Effector CD8-positive, alpha-beta T cell (primary cell): ENCODE data around the gene COQ2.
A peak's percentile ranks its signal among the peaks of the same experiment; 100 is the strongest.
"Not testable (repeated sequence)": the region's sequence is repeated elsewhere in the genome, so short reads cannot be mapped to it uniquely, and the experiment has no call there.

Experiments
- DNase-seq: peaks from one replicate; lab custom pipeline; 2025; lab: John Stamatoyannopoulos, UW
- total RNA-seq, 4 experiments: gene quantifications; one replicate each; lab custom pipeline; 2026; lab: John Stamatoyannopoulos, UW

The COQ2 gene
- 8.5 to 11.5 (median 10.2) reads per million in 4 experiments for total RNA-seq

DNA sequence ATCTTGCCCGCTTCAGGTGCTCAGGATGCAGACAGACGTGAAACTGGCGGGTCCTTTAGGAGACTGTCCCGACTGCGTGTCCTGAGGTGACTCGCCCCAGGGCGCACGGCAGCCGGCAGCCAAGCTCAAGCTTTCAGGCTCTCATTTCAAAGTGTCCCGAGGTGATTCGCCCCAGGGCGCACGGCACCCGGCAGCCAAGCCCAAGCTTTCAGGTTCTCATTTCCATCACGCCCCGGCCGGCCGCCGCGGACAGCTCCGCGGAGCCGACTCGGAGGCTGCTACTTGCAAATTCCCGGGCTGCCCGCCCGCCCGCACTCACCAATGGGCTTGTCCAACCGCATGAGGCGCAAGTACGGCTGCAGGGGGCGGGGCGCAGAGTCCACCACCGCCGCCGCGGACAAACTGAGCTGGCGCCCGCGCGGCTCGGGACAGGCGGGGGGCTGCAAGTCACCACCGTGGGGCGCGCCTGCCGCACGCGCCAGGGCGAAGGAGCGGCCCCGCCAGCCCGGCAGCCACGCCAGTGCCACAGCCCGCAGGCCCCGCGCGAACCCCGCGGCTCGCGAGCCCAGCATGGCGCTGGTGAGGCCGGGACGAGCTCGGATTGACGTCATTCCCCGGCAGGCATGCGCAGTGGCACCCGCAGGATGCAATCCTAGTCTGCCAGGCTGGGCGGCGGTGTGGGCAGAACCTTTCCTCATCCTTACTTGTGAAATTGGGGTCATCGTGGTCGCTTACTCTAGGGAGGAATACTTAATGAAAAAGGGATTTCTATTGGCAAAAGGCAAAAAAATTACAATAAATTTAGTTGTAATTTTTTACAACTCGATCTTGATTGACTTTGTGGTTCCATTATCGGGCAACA lies at the start of gene COQ2:
TSS of gene COQ2 (minus strand) at position 606 of the 862 bp plus-strand sequence. CDS start at position 572, 34 bp downstream.
- peak; percentile 91 for DNase-seq

DNA sequence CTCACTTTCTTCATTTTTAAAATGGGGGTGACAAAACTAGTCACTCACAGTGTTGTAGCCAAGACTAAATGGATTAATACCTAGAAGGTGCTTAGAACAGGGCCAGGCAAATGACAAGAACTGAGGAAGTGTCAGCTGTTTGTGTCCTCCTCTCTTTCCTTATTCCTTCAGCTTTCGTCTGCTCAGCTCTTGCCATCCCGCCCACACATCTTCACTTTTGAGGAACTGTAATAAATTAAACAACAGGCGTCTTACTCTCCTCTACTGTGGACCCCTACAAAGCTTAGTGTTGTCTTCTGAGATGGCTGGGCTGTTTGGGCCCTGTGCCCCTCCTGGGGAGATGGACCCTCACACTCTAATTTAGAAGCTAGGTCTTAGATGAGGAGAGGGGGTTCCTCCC lies 47.4 kb upstream of the COQ2 start:
- no peak for DNase-seq

DNA sequence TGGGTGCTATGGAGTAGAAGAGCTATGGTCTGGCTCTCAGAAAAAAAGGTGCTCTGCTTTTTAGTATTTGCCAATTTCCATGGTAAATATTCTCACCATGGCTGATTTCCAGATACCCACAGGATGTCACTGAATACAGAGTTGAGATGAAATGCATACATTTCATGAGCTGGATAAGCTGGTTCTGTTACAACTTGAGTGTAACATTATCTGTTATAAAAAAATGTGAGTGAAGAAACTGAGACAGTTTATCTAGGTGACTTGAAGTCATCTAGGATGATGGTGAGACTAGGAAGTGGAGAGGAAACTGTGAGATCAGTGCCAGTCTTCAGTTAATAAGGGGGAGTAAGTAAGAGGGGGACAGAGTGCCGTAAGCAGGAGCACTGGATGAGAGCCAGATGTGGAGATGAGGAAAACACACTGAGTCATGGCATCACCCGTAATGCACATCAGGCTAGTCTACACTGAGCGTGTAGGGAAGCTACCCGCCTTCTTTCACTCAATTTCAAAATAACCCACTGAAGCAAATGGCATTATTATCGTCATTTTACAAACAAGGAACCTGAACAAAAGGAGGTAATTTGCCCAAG lies 45.0 kb upstream of the COQ2 start:
- no peak for DNase-seq

DNA sequence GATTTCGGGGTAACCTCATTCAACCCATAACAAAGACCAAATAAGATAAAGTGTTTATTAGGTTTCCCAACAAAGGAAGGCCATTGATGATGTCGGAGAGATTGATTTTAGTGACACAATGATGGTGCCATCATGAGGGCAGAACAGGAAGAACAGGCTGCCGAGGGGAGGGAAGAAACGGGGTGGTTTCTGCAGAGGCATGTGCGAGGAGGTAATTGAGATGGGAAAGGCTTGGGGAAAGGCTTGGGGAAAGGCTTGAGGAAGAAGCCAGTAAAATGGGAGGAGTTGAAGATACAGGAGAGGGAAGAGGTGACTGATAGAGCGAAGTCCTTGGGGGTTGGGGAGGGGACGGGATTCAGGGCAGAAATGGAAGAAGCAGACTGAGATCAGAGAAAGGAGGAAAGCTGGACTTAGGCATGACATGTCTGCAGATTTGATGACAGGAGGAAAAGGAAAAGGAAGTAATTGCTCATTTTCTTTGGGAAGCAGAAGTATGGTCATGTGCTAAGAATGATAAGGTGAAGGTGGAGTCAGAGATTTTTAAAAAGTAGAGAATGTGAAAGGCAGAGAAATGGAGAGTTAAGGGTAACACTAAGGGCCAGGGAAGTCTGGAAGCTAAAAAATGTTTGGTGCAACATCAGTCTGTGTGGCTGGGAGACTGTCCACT lies 44.1 kb upstream of the COQ2 start:
- DNase-seq, result no peak

GRCh38 chr4:83326546-83326945 lies 41.9 kb upstream of the COQ2 start:
- DNase-seq, result no peak

- DNase-seq, result not testable (repeated sequence)
Observed at GRCh38 chr4:83325306-83325705, 40.7 kb upstream of the COQ2 start.

- DNase-seq, result no peak
Observed at GRCh38 chr4:83323136-83323535, 38.5 kb upstream of the COQ2 start.

GRCh38 chr4:83320548-83320947 lies 36.0 kb upstream of the COQ2 start:
- no peak for DNase-seq

DNA sequence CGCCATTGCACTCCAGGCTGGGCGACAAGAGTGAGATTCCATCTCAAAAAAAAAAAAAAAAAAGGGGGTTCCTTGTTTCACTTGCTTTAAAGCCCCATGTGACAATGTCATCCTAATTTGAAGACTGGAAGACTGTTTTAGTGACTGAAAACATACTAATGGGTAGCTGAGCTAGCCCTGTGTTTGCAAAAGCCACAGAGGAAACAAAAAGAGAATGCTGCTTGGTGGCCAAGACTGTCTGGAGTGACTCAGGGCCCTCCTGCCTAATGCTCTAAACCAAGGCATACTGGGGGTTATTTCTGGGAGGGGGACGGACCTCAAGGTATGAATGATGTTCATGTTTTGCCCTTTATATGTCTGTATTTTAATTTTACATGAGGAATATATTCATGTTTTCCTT lies 34.1 kb upstream of the COQ2 start:
- no peak for DNase-seq

GRCh38 chr4:83317671-83318070 lies 33.1 kb upstream of the COQ2 start:
- DNase-seq, result no peak

DNA sequence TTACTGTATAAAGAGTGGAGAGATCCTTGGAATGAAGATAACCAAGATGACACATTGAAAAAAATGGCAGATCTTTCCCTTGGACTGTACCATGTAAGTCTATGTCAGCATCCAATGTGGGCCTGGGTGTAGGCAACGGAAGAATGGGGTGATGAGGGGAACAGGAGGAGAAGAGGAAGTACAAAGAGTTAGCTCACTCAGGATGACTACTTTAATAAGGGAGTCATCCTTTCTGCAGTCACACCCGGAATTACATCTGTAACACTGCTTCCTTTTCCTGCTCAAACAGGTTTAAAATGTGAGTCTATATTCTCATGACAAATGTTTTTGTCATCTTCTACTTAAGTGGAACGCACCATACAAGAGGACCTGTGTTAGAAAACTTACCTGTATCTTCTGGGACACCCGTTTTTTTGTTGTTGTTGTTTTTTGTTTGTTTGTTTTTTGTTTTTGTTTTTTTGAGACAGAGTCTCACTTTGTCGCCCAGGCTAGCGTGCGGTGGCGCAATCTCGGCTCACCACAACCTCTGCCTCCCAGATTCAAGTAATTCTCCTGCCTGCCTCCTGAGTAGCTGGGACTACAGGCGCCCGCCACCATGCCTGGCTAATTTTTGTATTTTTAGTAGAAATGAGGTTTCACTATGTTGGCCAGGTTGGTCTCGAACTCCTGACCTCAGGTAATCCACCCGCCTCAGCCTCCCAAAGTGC lies 32.0 kb upstream of the COQ2 start:
- no peak for DNase-seq

DNA sequence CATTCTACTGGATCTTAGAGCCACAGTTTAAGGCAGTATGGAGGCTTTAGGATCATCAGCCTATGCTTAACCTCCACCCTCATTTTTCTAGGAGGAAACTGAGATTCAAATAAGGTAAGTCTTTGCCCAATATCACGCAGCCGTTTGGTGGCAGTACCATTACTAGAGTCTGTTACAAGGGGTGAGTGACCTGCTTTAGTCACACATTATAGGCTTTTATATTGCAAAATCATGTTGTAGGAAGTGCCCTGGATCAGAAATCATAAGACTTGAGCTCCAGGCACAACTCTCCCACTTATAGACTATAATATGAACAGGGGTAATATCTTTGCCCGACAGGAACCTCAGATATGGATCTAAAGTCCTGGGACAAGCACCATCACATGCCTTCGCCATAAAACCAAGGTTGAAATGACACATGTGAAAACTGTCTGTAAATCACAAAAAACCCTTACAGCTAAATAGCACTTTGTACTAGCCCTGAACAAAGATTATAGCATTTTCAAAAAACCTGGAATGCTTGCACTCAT lies 30.8 kb upstream of the COQ2 start:
- no peak for DNase-seq

GRCh38 chr4:83308672-83309071 lies 24.1 kb upstream of the COQ2 start:
- no peak for DNase-seq

GRCh38 chr4:83307920-83308319 lies 23.3 kb upstream of the COQ2 start:
- no peak for DNase-seq

DNA sequence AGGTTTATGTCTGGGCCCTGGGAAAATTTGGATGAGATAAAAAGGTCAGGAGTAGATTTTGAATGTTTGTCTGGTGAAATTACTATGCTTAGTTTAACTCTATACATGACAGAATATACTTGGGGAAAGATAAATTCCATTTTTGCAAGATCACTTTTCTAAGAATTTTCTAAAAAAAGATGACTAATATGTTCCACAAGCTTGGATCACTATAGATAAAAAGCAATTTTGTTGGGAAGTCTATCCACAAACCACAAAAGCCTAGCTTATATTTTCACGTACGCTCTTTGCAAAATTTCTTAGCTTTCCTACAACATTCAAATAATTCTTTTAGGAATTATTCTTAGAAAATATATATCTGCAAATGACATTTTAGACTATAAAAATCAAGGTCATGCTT lies 20.6 kb upstream of the COQ2 start:
- DNase-seq, result no peak

GRCh38 chr4:83297548-83298260 lies 13.1 kb upstream of the COQ2 start:
- no peak for DNase-seq

GRCh38 chr4:83293305-83294046 lies 8.9 kb upstream of the COQ2 start:
- DNase-seq, result no peak

GRCh38 chr4:83290059-83290774 lies 5.6 kb upstream of the COQ2 start:
- DNase-seq, result not testable (repeated sequence)

- DNase-seq, result not testable (repeated sequence)
Observed at GRCh38 chr4:83288381-83288780, 3.8 kb upstream of the COQ2 start.

- no peak for DNase-seq
Observed at GRCh38 chr4:83285055-83285407, 433 bp upstream of the COQ2 start.
